Measurements from ENCODE around the gene CCNL2. TPM values are rescaled to one million over a fixed set of nuclear protein-coding genes. Genes with fewer than 3 reads are reported as not detected.

CCNL2 gene
- total RNA-seq, 1 experiment from 2014 or later, result 142 TPM

GRCh38 chr1:1437904-1438376 is 38.8 kb upstream of the CCNL2 start:
- H3K4me3 Mint-ChIP-seq, result no peak overlapping the region
- DNase-seq (ENCODE audit: low spot score) (no peak), ATAC-seq (no peak)
- peaks cover 15% of the 10 kb centered on the region for H3K4me1 Mint-ChIP-seq
- peaks cover 6% of the 10 kb centered on the region for H3K27me3 Mint-ChIP-seq (ENCODE audit: low read depth)
- no peaks in the 10 kb centered on the region for H3K36me3 Mint-ChIP-seq
- ChIA-PET POLR2A (no interaction called here), CTCF (interaction anchor here (0.6 to 1.5 kb wide), 3 partner anchors 9 to 191 kb away, joined by 3 to 5 read pairs (median 3); no protein-coding TSS in a partner anchor)
- H3K27ac Mint-ChIP-seq, result no peak overlapping the region
- no peaks in the 10 kb centered on the region for H3K9me3 Mint-ChIP-seq
- TF ChIP-seq JAZF1 (CRISPR knock-in tag; IDR thresholded peaks at IDR 0.05), result no peak
- TF ChIP-seq GABPB1 (CRISPR knock-in tag; IDR thresholded peaks at IDR 0.05), result 0 out of 2 replicates have a peak, but pooled peaks have one; percentile 23

GRCh38 chr1:1437033-1437903 is 38.1 kb upstream of the CCNL2 start:
- CTCF ChIA-PET, result interaction anchor here (0.6 to 2.2 kb wide), 5 partner anchors 8 to 192 kb away, joined by 3 to 12 read pairs (median 3); no protein-coding TSS in a partner anchor
- TF ChIP-seq GABPB1 (CRISPR knock-in tag; IDR thresholded peaks at IDR 0.05) (no peak), ELF4 (CRISPR knock-in tag; IDR thresholded peaks at IDR 0.05; ENCODE audit: low read depth) (no peak), SOX15 (CRISPR knock-in tag; IDR thresholded peaks at IDR 0.05) (no peak), ZNF423 (CRISPR knock-in tag; IDR thresholded peaks at IDR 0.05) (no peak), PRRX2 (CRISPR knock-in tag; IDR thresholded peaks at IDR 0.05) (no peak), RELA (CRISPR knock-in tag; IDR thresholded peaks at IDR 0.05; ENCODE audit: borderline replicate concordance) (no peak), NR2C2 (CRISPR knock-in tag; IDR thresholded peaks at IDR 0.05) (no peak), RORB (CRISPR knock-in tag; IDR thresholded peaks at IDR 0.05) (no peak)
- TF ChIP-seq, protein P1, sequence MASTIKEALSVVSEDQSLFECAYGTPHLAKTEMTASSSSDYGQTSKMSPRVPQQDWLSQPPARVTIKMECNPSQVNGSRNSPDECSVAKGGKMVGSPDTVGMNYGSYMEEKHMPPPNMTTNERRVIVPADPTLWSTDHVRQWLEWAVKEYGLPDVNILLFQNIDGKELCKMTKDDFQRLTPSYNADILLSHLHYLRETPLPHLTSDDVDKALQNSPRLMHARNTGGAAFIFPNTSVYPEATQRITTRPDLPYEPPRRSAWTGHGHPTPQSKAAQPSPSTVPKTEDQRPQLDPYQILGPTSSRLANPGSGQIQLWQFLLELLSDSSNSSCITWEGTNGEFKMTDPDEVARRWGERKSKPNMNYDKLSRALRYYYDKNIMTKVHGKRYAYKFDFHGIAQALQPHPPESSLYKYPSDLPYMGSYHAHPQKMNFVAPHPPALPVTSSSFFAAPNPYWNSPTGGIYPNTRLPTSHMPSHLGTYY (CRISPR knock-in tag; IDR thresholded peaks at IDR 0.05), result no peak
- TF ChIP-seq, protein P2, sequence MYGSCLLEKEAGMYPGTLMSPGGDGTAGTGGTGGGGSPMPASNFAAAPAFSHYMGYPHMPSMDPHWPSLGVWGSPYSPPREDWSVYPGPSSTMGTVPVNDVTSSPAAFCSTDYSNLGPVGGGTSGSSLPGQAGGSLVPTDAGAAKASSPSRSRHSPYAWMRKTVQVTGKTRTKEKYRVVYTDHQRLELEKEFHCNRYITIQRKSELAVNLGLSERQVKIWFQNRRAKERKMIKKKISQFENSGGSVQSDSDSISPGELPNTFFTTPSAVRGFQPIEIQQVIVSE (CRISPR knock-in tag; IDR thresholded peaks at IDR 0.05; ENCODE audit: borderline replicate concordance), result no peak
- Mint-ChIP-seq H3K36me3 (no peaks in the 10 kb centered on the region), H3K9me3 (no peaks in the 10 kb centered on the region), H3K27me3 (ENCODE audit: low read depth) (peaks cover 6% of the 10 kb centered on the region; the same call in 1 of the 2 replicates), H3K4me1 (peaks cover 19% of the 10 kb centered on the region), H3K4me3 (peak overlapping the region; percentile 68; the same call in 1 of the 2 replicates), H3K27ac (no peak overlapping the region)
- no peak for ATAC-seq
- no peak for DNase-seq (ENCODE audit: low spot score)
- POLR2A ChIA-PET, result no interaction called here

DNA sequence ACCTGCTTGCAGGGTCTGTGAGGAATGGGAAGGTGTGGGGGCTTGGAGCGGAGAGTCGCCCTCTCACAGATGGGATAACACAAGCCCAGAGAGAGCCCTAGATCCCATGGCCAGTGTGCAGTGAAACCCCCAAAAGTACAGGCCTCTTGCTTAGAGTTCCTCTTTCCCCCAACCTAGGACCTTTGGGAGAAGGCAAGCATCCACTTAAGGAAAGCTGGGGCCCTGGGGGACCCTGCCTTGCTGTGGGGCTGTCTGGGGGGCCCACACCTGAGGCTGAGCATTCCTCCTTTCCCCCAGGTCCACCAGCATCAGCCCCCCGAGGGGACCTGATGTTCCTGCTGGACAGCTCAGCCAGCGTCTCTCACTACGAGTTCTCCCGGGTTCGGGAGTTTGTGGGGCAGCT is 37.5 kb upstream of the CCNL2 start:
- ATAC-seq (no peak), DNase-seq (ENCODE audit: low spot score) (no peak)
- H3K36me3 Mint-ChIP-seq, result no peaks in the 10 kb centered on the region
- no peaks in the 10 kb centered on the region for H3K9me3 Mint-ChIP-seq
- POLR2A ChIA-PET, result no interaction called here
- CTCF ChIA-PET, result interaction anchor here (2.2 kb wide), 1 partner anchor 34 kb away, joined by 12 read pairs; no protein-coding TSS in a partner anchor
- H3K4me1 Mint-ChIP-seq, result peaks cover 20% of the 10 kb centered on the region
- H3K27ac Mint-ChIP-seq, result no peak overlapping the region
- peak overlapping the region; percentile 68 for H3K4me3 Mint-ChIP-seq
- peaks cover 6% of the 10 kb centered on the region; the same call in 1 of the 2 replicates for H3K27me3 Mint-ChIP-seq (ENCODE audit: low read depth)
- TF ChIP-seq, protein P3, sequence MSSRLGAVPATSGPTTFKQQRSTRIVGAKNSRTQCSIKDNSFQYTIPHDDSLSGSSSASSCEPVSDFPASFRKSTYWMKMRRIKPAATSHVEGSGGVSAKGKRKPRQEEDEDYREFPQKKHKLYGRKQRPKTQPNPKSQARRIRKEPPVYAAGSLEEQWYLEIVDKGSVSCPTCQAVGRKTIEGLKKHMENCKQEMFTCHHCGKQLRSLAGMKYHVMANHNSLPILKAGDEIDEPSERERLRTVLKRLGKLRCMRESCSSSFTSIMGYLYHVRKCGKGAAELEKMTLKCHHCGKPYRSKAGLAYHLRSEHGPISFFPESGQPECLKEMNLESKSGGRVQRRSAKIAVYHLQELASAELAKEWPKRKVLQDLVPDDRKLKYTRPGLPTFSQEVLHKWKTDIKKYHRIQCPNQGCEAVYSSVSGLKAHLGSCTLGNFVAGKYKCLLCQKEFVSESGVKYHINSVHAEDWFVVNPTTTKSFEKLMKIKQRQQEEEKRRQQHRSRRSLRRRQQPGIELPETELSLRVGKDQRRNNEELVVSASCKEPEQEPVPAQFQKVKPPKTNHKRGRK (CRISPR knock-in tag; IDR thresholded peaks at IDR 0.05; ENCODE audit: borderline replicate concordance), result no peak
- TF ChIP-seq ZSCAN18 (CRISPR knock-in tag; IDR thresholded peaks at IDR 0.05) (no peak), USF2 (CRISPR knock-in tag; IDR thresholded peaks at IDR 0.05) (no peak), ATF2 (CRISPR knock-in tag; IDR thresholded peaks at IDR 0.05; ENCODE audit: borderline replicate concordance, low read depth) (no peak), SMAD3 (CRISPR knock-in tag; IDR thresholded peaks at IDR 0.05; ENCODE audit: borderline replicate concordance) (no peak), ZNF396 (CRISPR knock-in tag; IDR thresholded peaks at IDR 0.05; ENCODE audit: borderline replicate concordance) (no peak), ZNF263 (CRISPR knock-in tag; IDR thresholded peaks at IDR 0.05; ENCODE audit: low read depth) (no peak)

All from WTC11 (cell line).